GM18868 (cell line): ENCODE results near the gene LHFPL2.
"Not testable (repeated sequence)": the region's sequence is repeated elsewhere in the genome, so short reads cannot be mapped to it uniquely, and the experiment has no call there.

Source experiments
- ATAC-seq: cut with Tn5 transposase; IDR thresholded peaks from one replicate; pipeline ENCODE4 v1.9.1; 2021; ENCODE audit warnings: mild to moderate bottlenecking, moderate library complexity; ENCODE audit not compliant: unreplicated experiment

LHFPL2 gene

DNA sequence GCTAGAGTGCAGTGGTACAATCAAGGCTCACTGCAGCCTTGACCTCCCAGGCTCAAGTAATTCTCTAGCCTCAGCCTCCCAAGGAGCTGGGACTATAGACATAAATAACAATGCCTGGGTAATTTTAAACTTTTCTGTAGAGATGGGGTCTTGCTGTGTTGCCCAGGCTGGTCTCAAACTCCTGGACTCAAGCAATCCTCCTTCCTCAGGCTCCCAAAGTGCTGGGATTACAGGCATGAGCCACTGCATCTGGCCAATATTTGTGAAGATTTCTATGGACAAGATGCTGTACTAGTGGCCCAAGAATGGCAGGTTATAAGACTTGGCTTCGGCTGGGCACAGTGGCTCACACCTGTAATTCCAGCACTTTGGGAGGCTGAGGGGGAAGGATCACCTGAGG, 18.4 kb upstream of the LHFPL2 start:
- ATAC-seq, result not testable (repeated sequence)

GRCh38 chr5:78666041-78666444, 17.5 kb upstream of the LHFPL2 start:
- no peak for ATAC-seq

DNA sequence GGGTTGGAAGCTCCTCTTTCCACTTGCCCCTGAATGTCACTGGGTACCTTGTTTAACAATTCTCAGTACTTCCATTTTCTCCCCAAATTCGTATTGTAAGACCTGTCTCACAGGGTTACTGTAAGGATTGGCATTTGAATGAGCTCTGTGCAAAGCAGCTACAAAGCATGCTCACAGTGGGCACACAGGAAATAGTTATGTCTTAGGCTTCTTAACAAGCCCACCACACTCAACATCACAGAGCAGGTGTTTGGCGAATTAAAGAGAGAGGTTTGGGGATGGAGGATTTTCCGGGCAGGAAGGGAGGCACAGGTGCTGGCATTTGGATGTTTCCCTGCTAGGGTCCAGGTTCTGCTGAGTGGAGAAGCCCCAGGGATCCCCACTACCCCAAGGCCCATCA, 17.0 kb upstream of the LHFPL2 start:
- no peak for ATAC-seq

DNA sequence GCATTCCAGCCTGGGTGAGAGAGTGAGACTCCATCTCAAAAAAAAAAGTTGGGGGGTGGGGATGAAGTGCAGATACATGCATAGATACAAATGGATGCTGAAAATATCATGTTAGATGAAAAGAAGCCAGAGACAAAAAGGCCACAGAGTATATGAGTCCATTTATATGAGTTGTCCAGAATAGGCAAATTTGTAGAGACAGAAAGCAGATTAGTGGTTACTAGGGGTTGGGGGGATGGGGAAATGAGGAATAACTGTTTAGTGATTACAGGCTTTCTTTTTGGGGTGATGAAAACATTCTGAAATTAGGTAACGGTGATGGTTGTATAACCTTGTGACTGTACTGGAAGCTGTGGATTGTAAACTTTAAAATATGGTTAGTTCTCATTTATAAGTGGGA, 13.8 kb upstream of the LHFPL2 start:
- ATAC-seq, result no peak

GRCh38 chr5:78661691-78662090, 13.1 kb upstream of the LHFPL2 start:
- ATAC-seq, result peak; percentile 57

- no peak for ATAC-seq
Measured at GRCh38 chr5:78661044-78661443, 12.5 kb upstream of the LHFPL2 start.

DNA sequence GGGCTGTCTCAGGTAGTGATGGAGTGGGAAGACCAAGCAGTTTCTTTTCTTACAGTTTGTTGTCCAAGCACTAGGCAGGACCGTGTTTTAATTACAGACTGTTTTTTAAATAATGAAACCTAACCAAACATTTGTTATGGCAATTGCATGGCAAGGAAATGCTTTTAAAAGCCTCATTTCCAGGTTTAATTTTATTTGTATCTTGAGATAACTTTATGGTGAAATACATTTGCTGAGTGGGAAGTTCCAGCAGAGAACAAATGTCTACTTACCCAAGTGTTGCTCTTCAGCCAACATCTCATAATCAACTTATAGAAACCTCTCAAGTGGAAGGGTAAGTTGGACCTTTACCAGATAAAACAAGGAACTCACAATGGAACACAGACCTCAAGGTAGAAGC, 11.8 kb upstream of the LHFPL2 start:
- ATAC-seq, result no peak

- ATAC-seq, result no peak
Measured at GRCh38 chr5:78659714-78660113, 11.1 kb upstream of the LHFPL2 start.

GRCh38 chr5:78659114-78659513, 10.5 kb upstream of the LHFPL2 start:
- ATAC-seq, result no peak

DNA sequence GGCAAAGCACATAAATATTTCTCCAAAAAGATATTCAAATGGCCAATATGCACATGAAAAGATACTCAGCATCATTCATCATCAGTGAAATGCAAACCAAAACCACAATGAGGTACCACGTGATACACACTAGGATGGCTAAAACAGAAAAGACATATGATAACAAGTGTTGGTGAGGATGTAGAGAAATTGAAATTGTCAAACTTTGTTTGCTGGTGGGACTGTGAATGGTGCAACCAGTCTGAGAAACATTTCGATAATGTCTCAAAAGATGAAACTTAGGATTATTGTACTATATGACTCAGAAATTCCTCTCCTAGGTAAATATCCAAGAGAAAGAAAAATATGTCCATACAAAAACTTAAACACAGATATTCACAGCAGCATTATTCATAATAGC, 8.6 kb upstream of the LHFPL2 start:
- ATAC-seq, result no peak

DNA sequence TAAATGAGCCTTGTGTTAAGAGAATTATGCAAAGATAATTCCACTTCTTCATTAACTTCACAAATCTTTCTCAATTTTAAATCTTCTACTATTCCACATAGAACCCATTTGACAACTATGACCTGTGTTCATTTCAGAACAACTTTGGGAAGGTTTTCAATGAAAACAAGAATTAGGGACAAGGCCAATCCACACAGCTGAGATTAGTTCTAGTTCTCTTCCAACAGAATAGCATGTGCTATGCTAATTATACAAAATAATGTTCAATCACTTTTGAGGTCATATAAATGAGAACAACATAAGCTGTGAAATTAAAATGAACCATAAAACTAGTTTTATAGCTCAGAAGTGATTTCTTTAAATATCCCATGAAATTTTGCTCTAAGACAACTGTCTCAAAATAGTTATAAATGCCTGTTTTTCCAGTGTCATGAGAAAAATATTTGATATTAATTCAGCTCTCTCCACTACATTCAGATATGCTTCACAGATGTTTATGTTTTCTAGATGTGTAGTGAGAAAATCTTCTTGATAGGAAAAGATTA, 7.2 kb upstream of the LHFPL2 start:
- ATAC-seq, result no peak

DNA sequence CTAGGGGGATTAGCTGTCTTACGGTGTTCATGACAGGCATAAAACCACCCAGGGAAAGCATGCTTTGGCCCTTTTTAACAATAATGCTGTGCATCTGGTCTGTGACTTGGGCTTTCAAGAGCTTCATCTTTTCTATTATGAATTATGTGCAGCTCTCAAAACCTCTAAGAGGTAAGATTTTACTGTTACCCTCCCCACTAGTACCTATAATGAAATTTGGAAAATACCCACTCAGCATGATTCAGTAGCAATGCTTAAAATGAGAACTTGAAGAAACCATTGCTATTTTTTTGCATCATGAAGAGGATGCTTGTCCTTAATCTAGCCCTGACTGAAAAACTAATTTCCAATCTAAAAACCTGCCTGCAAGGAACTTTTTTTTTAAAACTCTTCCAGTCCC, 5.8 kb upstream of the LHFPL2 start:
- no peak for ATAC-seq

GRCh38 chr5:78653681-78654366, 5.3 kb upstream of the LHFPL2 start:
- no peak for ATAC-seq

- no peak for ATAC-seq
Measured at GRCh38 chr5:78653031-78653430, 4.5 kb upstream of the LHFPL2 start.

- no peak for ATAC-seq
Measured at GRCh38 chr5:78651468-78651867, 2.9 kb upstream of the LHFPL2 start.

DNA sequence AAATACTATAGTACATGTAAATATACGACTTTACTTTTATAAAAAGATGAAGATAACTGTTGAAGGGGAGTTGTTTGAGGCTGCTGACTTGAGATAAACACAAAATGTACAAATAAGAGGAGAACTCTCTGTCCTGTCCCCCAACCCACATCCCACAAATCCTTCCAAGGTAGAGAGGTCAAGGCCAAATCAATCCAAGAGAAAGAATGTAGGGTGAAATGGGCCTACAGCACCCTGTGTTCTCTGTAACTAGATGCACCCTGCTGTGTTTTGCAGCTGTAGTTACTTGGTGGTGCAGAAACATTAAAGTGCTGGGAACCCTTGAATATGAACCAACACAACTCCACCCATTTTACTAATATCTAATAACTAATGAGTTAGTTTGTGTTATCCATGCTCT, 2.0 kb upstream of the LHFPL2 start:
- ATAC-seq, result no peak

DNA sequence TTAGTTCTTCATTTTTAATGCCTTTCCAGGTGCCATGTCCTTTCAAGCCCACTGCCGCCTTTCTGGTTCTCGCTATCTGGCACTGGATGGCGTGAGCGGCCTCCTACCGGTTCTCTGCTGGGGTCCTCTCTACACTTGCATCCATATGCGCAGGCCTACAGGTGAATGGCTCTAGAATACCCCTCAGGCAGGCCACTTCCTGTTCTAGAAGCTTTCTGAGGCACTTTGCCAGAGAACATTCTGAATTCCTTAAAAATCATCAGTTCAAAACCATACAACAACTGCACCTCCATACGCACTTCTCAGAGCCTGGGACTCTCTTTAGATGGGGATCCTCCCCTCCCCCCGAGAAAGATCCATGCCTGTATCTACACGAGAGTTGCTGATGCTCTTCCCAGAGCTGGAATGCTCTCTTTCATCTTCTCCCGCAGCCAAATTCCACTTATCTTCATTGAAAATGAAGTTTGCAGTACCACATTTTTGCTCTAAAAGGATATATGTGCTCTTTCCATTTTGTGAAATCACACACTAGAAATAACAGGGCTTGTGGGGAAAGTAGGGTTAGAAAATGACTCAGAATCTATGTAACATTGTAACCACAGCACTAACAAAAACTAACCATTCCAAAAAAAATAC, 1.4 kb upstream of the LHFPL2 start:
- ATAC-seq, result no peak

- no peak for ATAC-seq
Measured at GRCh38 chr5:78649211-78649695, 681 bp upstream of the LHFPL2 start.

DNA sequence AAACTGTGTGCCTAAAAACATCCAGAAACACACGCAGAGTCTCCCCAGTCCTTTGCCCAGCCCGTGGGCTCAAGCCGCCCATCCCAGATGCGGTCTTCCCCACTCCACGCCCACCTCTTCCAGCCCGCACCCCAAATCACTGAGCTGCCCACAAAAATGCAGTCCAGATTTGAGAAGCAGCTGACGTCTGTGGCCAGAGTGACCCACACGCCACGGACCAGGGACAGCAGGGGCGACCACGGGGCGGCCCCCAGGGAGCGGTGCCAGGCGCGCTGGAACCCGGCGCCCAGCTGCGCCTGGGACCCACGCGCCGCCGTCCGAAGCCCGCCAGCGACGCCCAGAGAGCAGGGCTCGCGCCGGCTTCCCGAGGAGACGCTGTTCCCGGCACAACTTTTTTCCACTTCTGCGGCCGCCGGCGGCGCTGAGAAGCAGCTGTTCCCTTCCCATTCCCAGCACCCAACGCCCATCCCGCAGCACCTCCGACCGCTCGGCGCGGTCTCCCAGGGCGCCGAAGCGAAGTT, 674 bp downstream of the LHFPL2 start:
- ATAC-seq, result peak; percentile 27

DNA sequence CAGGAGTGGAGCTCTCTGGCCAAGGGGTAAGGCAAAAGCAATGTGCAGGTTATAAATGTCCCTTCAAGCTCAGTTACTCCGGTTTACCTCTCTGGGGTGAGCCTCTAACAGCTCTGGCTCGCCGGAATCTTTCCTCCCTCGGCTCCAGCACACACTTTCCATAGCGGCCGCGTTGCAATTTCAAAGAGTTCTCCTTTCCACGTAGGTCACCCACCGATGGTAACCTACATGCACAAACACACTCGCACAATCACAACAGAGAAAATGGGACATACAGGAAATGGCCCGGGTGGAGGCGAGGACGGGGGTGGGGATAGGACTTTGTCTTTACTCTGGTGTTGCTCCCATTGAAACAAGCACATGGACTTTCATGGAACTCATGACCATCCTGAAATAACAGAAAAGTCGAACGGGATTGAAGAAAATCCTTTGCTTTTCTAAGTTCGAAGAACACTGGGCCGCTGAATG, 1.2 kb downstream of the LHFPL2 start:
- ATAC-seq, result no peak

DNA sequence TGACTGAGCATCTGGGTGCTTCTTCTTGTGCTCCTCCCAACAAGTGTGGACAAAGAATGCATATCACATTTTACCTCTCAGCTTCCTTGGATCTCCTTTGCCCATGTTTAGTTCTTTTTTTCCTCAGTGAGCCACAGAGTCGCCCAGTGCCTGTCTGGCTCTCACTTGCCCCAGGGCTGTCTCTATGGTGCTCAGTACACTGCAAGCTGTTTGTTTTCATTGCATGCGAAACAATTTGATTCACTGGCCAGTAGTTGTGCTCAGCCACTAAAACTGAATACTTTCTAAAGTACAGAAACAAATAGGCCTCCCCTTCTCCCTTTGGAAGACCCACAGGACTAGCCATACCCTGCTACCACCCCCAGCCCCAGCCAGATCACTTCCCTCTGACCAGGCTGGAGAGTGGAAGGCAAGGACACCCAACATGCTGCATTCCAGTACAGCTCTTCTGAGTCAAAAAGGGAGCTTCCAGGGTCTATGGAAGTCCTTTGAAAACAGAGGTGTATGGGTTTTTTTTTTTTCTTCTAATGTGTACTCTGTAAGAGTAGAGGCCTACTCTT, 3.8 kb downstream of the LHFPL2 start:
- ATAC-seq, result no peak

GRCh38 chr5:78644129-78644528, 4.4 kb downstream of the LHFPL2 start:
- no peak for ATAC-seq
